HG03196 (cell line): ENCODE results near the gene C11orf98.
A peak's percentile ranks its signal among the peaks of the same experiment; 100 is the strongest.
"Not testable (repeated sequence)": the region's sequence is repeated elsewhere in the genome, so short reads cannot be mapped to it uniquely, and the experiment has no call there.

Experiments used
- ATAC-seq: cut with Tn5 transposase; IDR thresholded peaks from one replicate; pipeline ENCODE4 v1.9.1; 2021; ENCODE audit not compliant: unreplicated experiment

Gene C11orf98

GRCh38 chr11:62654297-62654696 lies 10.7 kb downstream of the C11orf98 start:
- no peak for ATAC-seq

GRCh38 chr11:62652161-62653006 lies 12.6 kb downstream of the C11orf98 start:
- ATAC-seq = peak; percentile 18

GRCh38 chr11:62650283-62650682 lies 14.7 kb downstream of the C11orf98 start:
- ATAC-seq = not testable (repeated sequence)

- ATAC-seq = no peak
Measured at GRCh38 chr11:62649486-62649885, 15.5 kb downstream of the C11orf98 start.

- ATAC-seq = no peak
Measured at GRCh38 chr11:62648967-62649364, 16.0 kb downstream of the C11orf98 start.

- no peak for ATAC-seq
Measured at GRCh38 chr11:62648185-62648966, 16.6 kb downstream of the C11orf98 start.

GRCh38 chr11:62647609-62648005 lies 17.4 kb downstream of the C11orf98 start:
- ATAC-seq = no peak

GRCh38 chr11:62646825-62647608 lies 18.0 kb downstream of the C11orf98 start:
- ATAC-seq = no peak

- peak; percentile 88 for ATAC-seq
Measured at GRCh38 chr11:62645946-62646824, 18.8 kb downstream of the C11orf98 start, which contains the start of gene GANAB. GANAB (minus strand) TSS chr11:62646613; CDS start chr11:62646599, 14 bp downstream.

- no peak for ATAC-seq
Measured at GRCh38 chr11:62645671-62645945, 19.4 kb downstream of the C11orf98 start.

- no peak for ATAC-seq
Measured at GRCh38 chr11:62644220-62644619, 20.8 kb downstream of the C11orf98 start.

GRCh38 chr11:62632492-62632891 lies 32.5 kb downstream of the C11orf98 start:
- ATAC-seq = no peak

- no peak for ATAC-seq
Measured at GRCh38 chr11:62627713-62628112, 37.3 kb downstream of the C11orf98 start.

GRCh38 chr11:62622476-62623089 lies 42.4 kb downstream of the C11orf98 start:
- ATAC-seq = no peak

GRCh38 chr11:62621567-62622470 lies 43.2 kb downstream of the C11orf98 start, which contains the start of gene B3GAT3:
B3GAT3 (minus strand) TSS chr11:62621986; CDS start chr11:62621947, 39 bp downstream.
- peak; percentile 90 for ATAC-seq

GRCh38 chr11:62621027-62621566 lies 43.9 kb downstream of the C11orf98 start:
- no peak for ATAC-seq

- not testable (repeated sequence) for ATAC-seq
Measured at GRCh38 chr11:62616957-62617356, 48.1 kb downstream of the C11orf98 start.

GRCh38 chr11:62615521-62615920 lies 49.5 kb downstream of the C11orf98 start:
- no peak for ATAC-seq

GRCh38 chr11:62614275-62614674 lies 50.7 kb downstream of the C11orf98 start:
- ATAC-seq = no peak
